Measurements from ENCODE around the gene HDDC3. TPM values are rescaled to one million over a fixed set of nuclear protein-coding genes. Genes with fewer than 3 reads are reported as not detected.
"Not testable (repeated sequence)": the region's sequence is repeated elsewhere in the genome, so short reads cannot be mapped to it uniquely, and the experiment has no call there.

The HDDC3 gene
- total and polyA plus RNA-seq, 2 donors (not counting 3 experiments of a cell fraction or from before 2014, with no cell fraction given) = 16.0 to 20.2 TPM

DNA sequence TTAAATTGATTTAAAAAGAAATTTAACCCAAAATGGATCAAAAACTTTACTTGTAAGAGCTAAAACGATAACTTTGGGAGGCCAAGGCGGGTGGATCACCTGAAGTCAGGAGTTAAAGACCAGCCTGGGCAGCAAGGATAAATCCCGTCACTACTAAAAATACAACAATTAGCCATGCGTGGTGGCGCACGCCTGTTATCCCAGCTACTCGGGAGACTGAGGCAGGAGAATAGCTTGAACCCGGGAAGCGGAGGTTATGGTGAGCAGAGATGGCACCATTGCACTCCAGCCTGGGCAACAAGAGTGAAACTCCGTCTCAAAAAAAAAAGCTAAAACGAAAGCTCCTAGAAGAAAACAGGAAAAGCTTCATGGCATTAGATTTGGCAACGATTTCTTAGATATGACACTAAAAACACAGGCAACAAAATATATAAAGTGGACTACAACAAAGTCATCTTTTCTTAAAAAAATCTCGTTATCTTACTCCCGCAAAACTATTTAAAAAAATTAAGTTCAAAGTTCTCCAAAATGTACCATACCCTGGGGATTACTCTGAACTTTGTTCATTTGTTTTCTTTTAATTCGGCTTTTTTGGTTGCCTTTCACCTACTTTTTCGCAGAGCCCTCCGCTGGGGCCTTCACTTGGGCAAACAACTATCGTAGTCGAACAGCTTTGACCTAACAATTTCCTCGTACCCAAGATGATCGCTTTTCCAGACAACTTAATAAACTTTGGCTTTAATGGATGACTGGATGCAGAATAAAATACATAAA is 2.9 kb downstream of the HDDC3 start:
- Histone ChIP-seq H3K27ac (ENCODE audit: insufficient read depth, low read depth, low read length) (peak overlapping the region; percentile 67), H3K4me2 (ENCODE audit: insufficient read depth, low read length) (peak overlapping the region; percentile 86), H3K9me1 (replicated peaks; ENCODE audit: control insufficient read depth, extremely low read depth, insufficient read depth, low read length) (no peaks in the 10 kb centered on the region), H3K9me3 (replicated peaks; ENCODE audit: control insufficient read depth, insufficient read depth, low read length) (no peaks in the 10 kb centered on the region), H2AFZ (ENCODE audit: low read depth, low read length) (peak overlapping the region; percentile 80), H3K4me3 (replicated peaks in 1 of 3; ENCODE audit: insufficient read depth in 1 of 3, low read depth in 1 of 3, low read length in 3 of 3) (peak overlapping the region; percentile 43 to 67 (median 49)), H4K20me1 (replicated peaks; ENCODE audit: control insufficient read depth, extremely low read depth, insufficient read depth, low read length) (no peaks in the 10 kb centered on the region), H3K27me3 (ENCODE audit: control insufficient read depth in 2 of 2, insufficient read depth in 2 of 2, low read length in 2 of 2) (no peaks in the 10 kb centered on the region), H3K4me1 (ENCODE audit: control insufficient read depth, extremely low read depth, insufficient read depth, low read length) (peaks cover 16% of the 10 kb centered on the region), H3K9ac (replicated peaks; ENCODE audit: extremely low read depth, insufficient read depth, low read length) (peak overlapping the region; percentile 70), H3K79me2 (ENCODE audit: control insufficient read depth, insufficient read depth, low read length) (no peaks in the 10 kb centered on the region), H3K36me3 (ENCODE audit: control insufficient read depth in 2 of 2, extremely low read depth in 1 of 2, insufficient read depth in 2 of 2, low read length in 2 of 2) (no peaks in the 10 kb centered on the region)
- DNase-seq (ENCODE audit: low read depth, low spot score) (no peak), FAIRE-seq (no peak)
- ChIA-PET POLR2A (no interaction called here), CTCF (interaction anchor here (1.3 to 8.1 kb wide), 5 partner anchors 8 to 281 kb away, joined by 4 to 66 read pairs (median 31); partner anchors contain the start of genes MAN2A2 and RCCD1)
- dilution Hi-C loops (cut with MboI; ENCODE audit: extremely low pct_ligation_motif_present, low sequenced_read_pairs) (no loop called here), intact Hi-C loops (cut with micrococcal nuclease) (loop anchor here (5.0 kb wide), 1 partner anchor 427 kb away; no protein-coding TSS in a partner anchor)
- BruUV-seq (replicated peaks) = TSS peak; percentile 54
- TF ChIP-seq, protein P1, sequence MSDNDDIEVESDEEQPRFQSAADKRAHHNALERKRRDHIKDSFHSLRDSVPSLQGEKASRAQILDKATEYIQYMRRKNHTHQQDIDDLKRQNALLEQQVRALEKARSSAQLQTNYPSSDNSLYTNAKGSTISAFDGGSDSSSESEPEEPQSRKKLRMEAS (IDR thresholded peaks at IDR 0.05; ENCODE audit: insufficient read depth, insufficient read length) = no peak
- TF ChIP-seq JUN (IDR thresholded peaks at IDR 0.05; ENCODE audit: borderline replicate concordance, insufficient read depth, insufficient read length, low read depth) (no peak), GATA2 (IDR thresholded peaks at IDR 0.05; ENCODE audit: insufficient read depth, insufficient read length, low read depth, low read length) (no peak), POLR2AphosphoS5 (IDR thresholded peaks at IDR 0.05; ENCODE audit: insufficient read depth, low read depth, low read length) (no peak), EZH2 (IDR thresholded peaks at IDR 0.05; ENCODE audit: borderline replicate concordance, low read depth, low read length, severe bottlenecking) (no peak), POLR2A (IDR thresholded peaks at IDR 0.05; ENCODE audit: low read depth, low read length) (no peak), FOS (IDR thresholded peaks at IDR 0.05; ENCODE audit: borderline replicate concordance, insufficient read depth, low read length) (no peak), MYC (IDR thresholded peaks at IDR 0.05; ENCODE audit: low read depth, low read length) (no peak)
- TF ChIP-seq, protein P2, sequence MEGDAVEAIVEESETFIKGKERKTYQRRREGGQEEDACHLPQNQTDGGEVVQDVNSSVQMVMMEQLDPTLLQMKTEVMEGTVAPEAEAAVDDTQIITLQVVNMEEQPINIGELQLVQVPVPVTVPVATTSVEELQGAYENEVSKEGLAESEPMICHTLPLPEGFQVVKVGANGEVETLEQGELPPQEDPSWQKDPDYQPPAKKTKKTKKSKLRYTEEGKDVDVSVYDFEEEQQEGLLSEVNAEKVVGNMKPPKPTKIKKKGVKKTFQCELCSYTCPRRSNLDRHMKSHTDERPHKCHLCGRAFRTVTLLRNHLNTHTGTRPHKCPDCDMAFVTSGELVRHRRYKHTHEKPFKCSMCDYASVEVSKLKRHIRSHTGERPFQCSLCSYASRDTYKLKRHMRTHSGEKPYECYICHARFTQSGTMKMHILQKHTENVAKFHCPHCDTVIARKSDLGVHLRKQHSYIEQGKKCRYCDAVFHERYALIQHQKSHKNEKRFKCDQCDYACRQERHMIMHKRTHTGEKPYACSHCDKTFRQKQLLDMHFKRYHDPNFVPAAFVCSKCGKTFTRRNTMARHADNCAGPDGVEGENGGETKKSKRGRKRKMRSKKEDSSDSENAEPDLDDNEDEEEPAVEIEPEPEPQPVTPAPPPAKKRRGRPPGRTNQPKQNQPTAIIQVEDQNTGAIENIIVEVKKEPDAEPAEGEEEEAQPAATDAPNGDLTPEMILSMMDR (IDR thresholded peaks at IDR 0.05; ENCODE audit: extremely low read depth in 1 of 2, insufficient read depth in 1 of 2, low read depth in 1 of 2, low read length in 2 of 2) = no peak

GRCh38 chr15:90928106-90928505 is 4.2 kb downstream of the HDDC3 start:
- BruUV-seq (replicated peaks); POLR2A ChIA-PET; FAIRE-seq; H4K20me1 ChIP-seq (replicated peaks; ENCODE audit: control insufficient read depth, extremely low read depth, insufficient read depth, low read length); H3K4me2 ChIP-seq (ENCODE audit: insufficient read depth, low read length); intact Hi-C loops (cut with micrococcal nuclease); dilution Hi-C loops (cut with MboI; ENCODE audit: extremely low pct_ligation_motif_present, low sequenced_read_pairs); H3K9me1 ChIP-seq (replicated peaks; ENCODE audit: control insufficient read depth, extremely low read depth, insufficient read depth, low read length); H3K79me2 ChIP-seq (ENCODE audit: control insufficient read depth, insufficient read depth, low read length); H3K27me3 ChIP-seq (ENCODE audit: control insufficient read depth in 2 of 2, insufficient read depth in 2 of 2, low read length in 2 of 2); H3K36me3 ChIP-seq (ENCODE audit: control insufficient read depth in 2 of 2, extremely low read depth in 1 of 2, insufficient read depth in 2 of 2, low read length in 2 of 2); H2AFZ ChIP-seq (ENCODE audit: low read depth, low read length); H3K9me3 ChIP-seq (replicated peaks; ENCODE audit: control insufficient read depth, insufficient read depth, low read length); DNase-seq (ENCODE audit: low read depth, low spot score); CTCF ChIA-PET; H3K4me3 ChIP-seq (replicated peaks in 1 of 3; ENCODE audit: insufficient read depth in 1 of 3, low read depth in 1 of 3, low read length in 3 of 3); H3K27ac ChIP-seq (ENCODE audit: insufficient read depth, low read depth, low read length); H3K9ac ChIP-seq (replicated peaks; ENCODE audit: extremely low read depth, insufficient read depth, low read length): not testable (repeated sequence)
- peaks cover 15% of the 10 kb centered on the region for H3K4me1 ChIP-seq (ENCODE audit: control insufficient read depth, extremely low read depth, insufficient read depth, low read length)
